ENCODE data around the gene TRIM61.
"Not testable (repeated sequence)": the region's sequence is repeated elsewhere in the genome, so short reads cannot be mapped to it uniquely, and the experiment has no call there.

TRIM61 gene

GRCh38 chr4:164956766-164957643 lies 20.5 kb downstream of the TRIM61 start:
- DNase-seq: peak; percentile 87

GRCh38 chr4:164955107-164955805 lies 22.2 kb downstream of the TRIM61 start:
- DNase-seq: no peak

- no peak for DNase-seq
These were observed 24.9 kb downstream of the TRIM61 start for GRCh38 chr4:164952551-164952950.

GRCh38 chr4:164949448-164950143 lies 27.9 kb downstream of the TRIM61 start:
- peak; percentile 12 for DNase-seq

- DNase-seq: no peak
These were observed 28.5 kb downstream of the TRIM61 start for GRCh38 chr4:164948975-164949374.

GRCh38 chr4:164948006-164948405 lies 29.5 kb downstream of the TRIM61 start:
- not testable (repeated sequence) for DNase-seq

GRCh38 chr4:164946810-164947209 lies 30.6 kb downstream of the TRIM61 start:
- DNase-seq: no peak

GRCh38 chr4:164945146-164945545 lies 32.3 kb downstream of the TRIM61 start:
- no peak for DNase-seq

- DNase-seq: no peak
These were observed 34.3 kb downstream of the TRIM61 start for GRCh38 chr4:164943192-164943591.

GRCh38 chr4:164937576-164938270 lies 39.7 kb downstream of the TRIM61 start:
- DNase-seq: peak; percentile 17

GRCh38 chr4:164935865-164936606 lies 41.4 kb downstream of the TRIM61 start:
- DNase-seq: not testable (repeated sequence)

GRCh38 chr4:164935363-164935762 lies 42.1 kb downstream of the TRIM61 start:
- peak; percentile 52 for DNase-seq

- DNase-seq: no peak
These were observed 44.2 kb downstream of the TRIM61 start for GRCh38 chr4:164933244-164933643.

- no peak for DNase-seq
These were observed 45.7 kb downstream of the TRIM61 start for GRCh38 chr4:164931551-164932324.

GRCh38 chr4:164930647-164931046 lies 46.8 kb downstream of the TRIM61 start:
- no peak for DNase-seq

- DNase-seq: not testable (repeated sequence)
These were observed 50.4 kb downstream of the TRIM61 start for GRCh38 chr4:164927101-164927500.

GRCh38 chr4:164926301-164926700 lies 51.2 kb downstream of the TRIM61 start:
- DNase-seq: no peak

- DNase-seq: no peak
These were observed 52.7 kb downstream of the TRIM61 start for GRCh38 chr4:164924670-164925238.

GRCh38 chr4:164918956-164919355 lies 58.5 kb downstream of the TRIM61 start:
- no peak for DNase-seq
